Neuronal stem cell (in vitro differentiated cells): ENCODE results near the gene ZDHHC24.
"Not testable (repeated sequence)": the region's sequence is repeated elsewhere in the genome, so short reads cannot be mapped to it uniquely, and the experiment has no call there.

Experiments used
- DNase-seq: peaks from one replicate; pipeline ENCODE4 v3.0.0-alpha.2; 2013; ENCODE audit warnings: low spot score
- H2AFZ ChIP-seq: one replicate; pipeline ENCODE4 v1.6.1; 2013; ENCODE audit warnings: mild to moderate bottlenecking, low read length, inconsistent platforms
- H2AK5ac ChIP-seq: 2 replicates; pipeline ENCODE4 v1.6.1; 2013; ENCODE audit warnings: low read depth, mild to moderate bottlenecking, inconsistent platforms, low read length, moderate library complexity, mixed read lengths
- H2BK120ac ChIP-seq: 2 replicates; pipeline ENCODE4 v1.6.1; 2013; ENCODE audit warnings: low read depth, mild to moderate bottlenecking, inconsistent platforms, low read length, moderate library complexity, mixed read lengths
- H2BK12ac ChIP-seq: one replicate; pipeline ENCODE4 v1.6.1; 2013; ENCODE audit warnings: low read length, inconsistent platforms
- H2BK15ac ChIP-seq: 2 replicates; pipeline ENCODE4 v1.6.1; 2013; ENCODE audit warnings: mild to moderate bottlenecking, low read length, inconsistent platforms, mixed read lengths
- H2BK5ac ChIP-seq: one replicate; pipeline ENCODE4 v1.6.1; 2013; ENCODE audit warnings: inconsistent platforms, mild to moderate bottlenecking, low read length, moderate library complexity
- H3K14ac ChIP-seq: one replicate; pipeline ENCODE4 v1.6.1; 2013; ENCODE audit warnings: low read length, inconsistent platforms
- H3K18ac ChIP-seq: 2 replicates; pipeline ENCODE4 v1.6.1; 2013; ENCODE audit warnings: low read length, inconsistent platforms
- H3K23ac ChIP-seq: 2 replicates; pipeline ENCODE4 v1.6.1; 2013; ENCODE audit warnings: low read depth, mild to moderate bottlenecking, mixed read lengths, low read length, inconsistent platforms; ENCODE audit not compliant: poor library complexity
- H3K27ac ChIP-seq: replicated peaks from 3 replicates; pipeline ENCODE4 v1.5.1; 2013; ENCODE audit warnings: low read length, inconsistent platforms
- H3K27me3 ChIP-seq, 3 experiments: 2 replicates each; pipeline ENCODE4 v1.6.1; 2013; ENCODE audit warnings: low read length in 3 of 3, mild to moderate bottlenecking in 2 of 3, inconsistent platforms in 1 of 3, low read depth in 1 of 3, mixed read lengths in 1 of 3, moderate library complexity in 1 of 3; ENCODE audit not compliant: control insufficient read depth in 3 of 3, insufficient read depth in 3 of 3
- H3K36me3 ChIP-seq, 2 donors: replicated peaks in 1 of 2; 2 replicates each; pipeline ENCODE4 v1.6.1; 2013; ENCODE audit warnings: low read length in 2 of 2; ENCODE audit not compliant: control insufficient read depth in 2 of 2, insufficient read depth in 2 of 2
- H3K4ac ChIP-seq: 2 replicates; pipeline ENCODE4 v1.6.1; 2013; ENCODE audit warnings: inconsistent platforms, mild to moderate bottlenecking, low read length, moderate library complexity
- H3K4me1 ChIP-seq, 2 donors: 1 replicate in 1 of 2; 2 replicates in 1 of 2; pipeline ENCODE4 v1.6.1; 2013; ENCODE audit warnings: low read length in 2 of 2, low read depth in 1 of 2; ENCODE audit not compliant: control insufficient read depth in 2 of 2, insufficient read depth in 1 of 2
- H3K4me2 ChIP-seq: one replicate; pipeline ENCODE4 v1.6.1; 2013; ENCODE audit warnings: mild to moderate bottlenecking, low read length, inconsistent platforms; ENCODE audit not compliant: insufficient read depth, poor library complexity, severe bottlenecking
- H3K4me3 ChIP-seq, 2 donors: 2 replicates each; pipeline ENCODE4 v1.5.1; 2013; ENCODE audit warnings: low read length in 2 of 2, mild to moderate bottlenecking in 2 of 2, inconsistent platforms in 1 of 2, moderate library complexity in 1 of 2
- H3K79me1 ChIP-seq: one replicate; pipeline ENCODE4 v1.6.1; 2013; ENCODE audit warnings: low read depth, mild to moderate bottlenecking, inconsistent platforms, low read length, moderate library complexity
- H3K9ac ChIP-seq: one replicate; pipeline ENCODE4 v1.6.1; 2013; ENCODE audit warnings: mild to moderate bottlenecking, low read depth, low read length, inconsistent platforms; ENCODE audit not compliant: poor library complexity
- H3K9me3 ChIP-seq, 2 donors: replicated peaks in 1 of 2; 2 replicates each; pipeline versions ENCODE3 to v1.6.1; 2013; ENCODE audit warnings: low read length in 2 of 2, mild to moderate bottlenecking in 2 of 2, inconsistent platforms in 1 of 2, low read depth in 1 of 2, mixed read lengths in 1 of 2, moderate library complexity in 1 of 2; ENCODE audit not compliant: control insufficient read depth in 2 of 2, insufficient read depth in 1 of 2
- H4K8ac ChIP-seq: one replicate; pipeline ENCODE4 v1.6.1; 2013; ENCODE audit warnings: low read depth, mild to moderate bottlenecking, inconsistent platforms, low read length, moderate library complexity
- H4K91ac ChIP-seq: one replicate; pipeline ENCODE4 v1.6.1; 2013; ENCODE audit warnings: low read length, low read depth, mild to moderate bottlenecking, inconsistent platforms; ENCODE audit not compliant: poor library complexity
- WGBS, 2 donors: extraction: QIAGEN DNeasy Blood & Tissue Kit; methylation state at CpG; one replicate each; pipeline ENCODE4 v1.1.7; 2013; ENCODE audit warnings: missing lambda C conversion rate in 2 of 2, mixed read lengths in 1 of 2; ENCODE audit not compliant: insufficient read length in 2 of 2, insufficient replicate concordance in 1 of 2; ENCODE audit errors: extremely low coverage in 2 of 2; 5-methylcytosine and 5-hydroxymethylcytosine counted together

Gene ZDHHC24

GRCh38 chr11:66544952-66545351 lies 896 bp downstream of the ZDHHC24 start:
- H3K14ac ChIP-seq, H4K91ac ChIP-seq, H4K8ac ChIP-seq, H3K9me3 ChIP-seq, H3K18ac ChIP-seq, H3K79me1 ChIP-seq, H2BK120ac ChIP-seq, H2AK5ac ChIP-seq, H2BK15ac ChIP-seq, H3K4ac ChIP-seq, H3K27ac ChIP-seq, H3K27me3 ChIP-seq, H2BK5ac ChIP-seq, H2BK12ac ChIP-seq, H3K23ac ChIP-seq, H3K9ac ChIP-seq, DNase-seq: not testable (repeated sequence)
- Histone ChIP-seq H3K36me3 (peaks cover 7 to 16% of the 10 kb centered on the region in 2 donors), H2AFZ (peak overlapping the region; percentile 97), H3K4me2 (peak overlapping the region; percentile 93), H3K4me3 (peak overlapping the region in 1 of 2 donors; percentile 86), H3K4me1 (peaks cover 19 to 31% of the 10 kb centered on the region in 2 donors)
- no CpG with 5 or more reads among the region's 14 CpGs for WGBS, 2 donors

GRCh38 chr11:66543263-66544107 lies 2.4 kb downstream of the ZDHHC24 start:
- Histone ChIP-seq H3K18ac (peak overlapping the region; percentile 32), H2AFZ (peak overlapping the region; percentile 83), H3K4me1 (peaks cover 19 to 28% of the 10 kb centered on the region in 2 donors), H2BK15ac (no peak overlapping the region), H2BK120ac (no peak overlapping the region), H3K4ac (no peak overlapping the region), H3K9me3 (no peaks in the 10 kb centered on the region), H3K79me1 (no peaks in the 10 kb centered on the region), H2BK12ac (peak overlapping the region; percentile 4), H3K36me3 (peaks cover 9 to 16% of the 10 kb centered on the region in 2 donors), H4K8ac (no peak overlapping the region), H2BK5ac (peak overlapping the region; percentile 8), H3K14ac (no peak overlapping the region), H3K9ac (peak overlapping the region; percentile 70), H3K23ac (no peak overlapping the region), H3K27me3 (no peaks in the 10 kb centered on the region), H3K4me3 (peak overlapping the region in 1 of 2 donors; percentile 4), H3K4me2 (no peak overlapping the region), H2AK5ac (peak overlapping the region; percentile 67), H3K27ac (no peak overlapping the region), H4K91ac (no peak overlapping the region)
- DNase-seq, result no peak
- no CpG with 5 or more reads among the region's 26 CpGs for WGBS, 2 donors

- Histone ChIP-seq H3K27me3 (no peaks in the 10 kb centered on the region), H3K36me3 (peaks cover 9 to 16% of the 10 kb centered on the region in 2 donors), H3K23ac (no peak overlapping the region), H2BK5ac (no peak overlapping the region), H4K8ac (no peak overlapping the region), H3K27ac (no peak overlapping the region), H3K9me3 (no peaks in the 10 kb centered on the region), H3K4me3 (peak overlapping the region in 1 of 2 donors; percentile 14), H3K4me2 (no peak overlapping the region), H2BK15ac (no peak overlapping the region), H3K9ac (peak overlapping the region; percentile 61), H2BK12ac (no peak overlapping the region), H2AK5ac (peak overlapping the region; percentile 17), H3K18ac (no peak overlapping the region), H3K79me1 (no peaks in the 10 kb centered on the region), H3K14ac (no peak overlapping the region), H2AFZ (no peak overlapping the region), H4K91ac (no peak overlapping the region), H2BK120ac (peak overlapping the region; percentile 2), H3K4ac (no peak overlapping the region), H3K4me1 (peaks cover 14 to 19% of the 10 kb centered on the region in 2 donors)
- WGBS, 2 donors, result no CpG with 5 or more reads among the region's 10 CpGs
- DNase-seq, result no peak
Observed at GRCh38 chr11:66542362-66542761, 3.5 kb downstream of the ZDHHC24 start.

- Histone ChIP-seq H3K4me1 (peaks cover 9 to 14% of the 10 kb centered on the region in 2 donors), H2BK5ac (no peak overlapping the region), H2AK5ac (no peak overlapping the region), H4K8ac (no peak overlapping the region), H2AFZ (no peak overlapping the region), H3K4me2 (peak overlapping the region; percentile 18), H3K9ac (peak overlapping the region; percentile 61), H3K23ac (peak overlapping the region; percentile 60), H3K27ac (no peak overlapping the region), H2BK15ac (no peak overlapping the region), H3K14ac (no peak overlapping the region), H3K4me3 (no peak overlapping the region), H3K27me3 (no peaks in the 10 kb centered on the region), H3K36me3 (peaks cover 9 to 20% of the 10 kb centered on the region in 2 donors), H2BK120ac (no peak overlapping the region), H4K91ac (no peak overlapping the region), H3K18ac (no peak overlapping the region), H3K79me1 (no peaks in the 10 kb centered on the region), H3K9me3 (no peaks in the 10 kb centered on the region), H3K4ac (no peak overlapping the region), H2BK12ac (peak overlapping the region; percentile 14)
- DNase-seq, result no peak
- no CpG with 5 or more reads among the region's 4 CpGs for WGBS, 2 donors
Observed at GRCh38 chr11:66541892-66542291, 4.0 kb downstream of the ZDHHC24 start.
